ENCODE data around the gene SLC7A1. TPM values are rescaled to one million over a fixed set of nuclear protein-coding genes. Genes with fewer than 3 reads are reported as not detected.

SLC7A1 gene
- total and polyA plus RNA-seq, 2 experiments from 2014 or later: 23.0 to 74.7 TPM

- peaks cover 81% of the 10 kb centered on the region for H4K20me1 ChIP-seq (replicated peaks; ENCODE audit: insufficient read depth)
- peaks cover 59% of the 10 kb centered on the region for H3K4me1 ChIP-seq (ENCODE audit: insufficient read depth)
- H3K4me3 Mint-ChIP-seq: no peak overlapping the region
- DNase-seq (ENCODE audit: low spot score): no peak
- peaks cover 16% of the 10 kb centered on the region for H3K27me3 Mint-ChIP-seq (ENCODE audit: insufficient read depth, low read depth, poor library complexity)
- ATAC-seq: no peak
- peaks cover 63% of the 10 kb centered on the region for H3K4me1 Mint-ChIP-seq
- no peaks in the 10 kb centered on the region for H3K27me3 ChIP-seq (ENCODE audit: insufficient read depth)
- TF ChIP-seq ZNF462 (CRISPR knock-in tag; IDR thresholded peaks at IDR 0.05): no peak
- no peak for TF ChIP-seq STAT1 (IDR thresholded peaks at IDR 0.05; ENCODE audit: unreplicated experiment)
- TF ChIP-seq CTCF (conservative IDR thresholded peaks at IDR 0.05; ENCODE audit: low read depth in 2 of 2): no peak
- TF ChIP-seq ZNF114 (CRISPR knock-in tag; IDR thresholded peaks at IDR 0.05): no peak
- no peak for TF ChIP-seq EZH2phosphoT487 (IDR thresholded peaks at IDR 0.05; ENCODE audit: unreplicated experiment)
- no peak for TF ChIP-seq CREB1 (CRISPR knock-in tag; IDR thresholded peaks at IDR 0.05; ENCODE audit: low read depth)
- no peak for TF ChIP-seq ZNF331 (CRISPR knock-in tag; IDR thresholded peaks at IDR 0.05; ENCODE audit: low read depth)
- TF ChIP-seq POLR2AphosphoS5 (IDR thresholded peaks at IDR 0.05; ENCODE audit: low read depth): no peak
- TF ChIP-seq JUNB (IDR thresholded peaks at IDR 0.05; ENCODE audit: unreplicated experiment): no peak
- TF ChIP-seq REST (IDR thresholded peaks at IDR 0.05; ENCODE audit: unreplicated experiment): no peak
- no peak for TF ChIP-seq EZH2 (IDR thresholded peaks at IDR 0.05; ENCODE audit: low read depth, unreplicated experiment)
- TF ChIP-seq NANOG (IDR thresholded peaks at IDR 0.05; ENCODE audit: borderline replicate concordance): no peak
- peaks cover 37% of the 10 kb centered on the region for H3K36me3 Mint-ChIP-seq (ENCODE audit: low read depth)
- no peaks in the 10 kb centered on the region for H3F3A ChIP-seq (replicated peaks; ENCODE audit: low read depth)
- H3K4me3 ChIP-seq: no peak overlapping the region
- peaks cover 100% of the 10 kb centered on the region for H3K79me2 ChIP-seq (replicated peaks; ENCODE audit: insufficient read depth)
- no peak overlapping the region for H3K4me2 ChIP-seq
- H3K27ac ChIP-seq (ENCODE audit: low read depth): 0 out of 2 replicates have a peak overlapping the region, but pooled peaks have one; percentile 42
- no peaks in the 10 kb centered on the region for H3K9me2 ChIP-seq (ENCODE audit: insufficient read depth)
- H3K27ac Mint-ChIP-seq: no peak overlapping the region
- H3K9me3 Mint-ChIP-seq: no peaks in the 10 kb centered on the region
- H3K36me3 ChIP-seq (ENCODE audit: insufficient read depth): no peaks in the 10 kb centered on the region
- no peak overlapping the region for H2AFZ ChIP-seq
Measured at GRCh38 chr13:29573190-29573589, 22.3 kb downstream of the SLC7A1 start.
